NCI-H2196 treated with DMSO at 0.1 percent for 48 hours (cell line): ENCODE measurements around the gene CTSE.

Experiments used
- DNase-seq: peaks from one replicate; lab custom pipeline; 2025; ENCODE audit not compliant: unreplicated experiment; lab: John Stamatoyannopoulos, UW

CTSE gene

DNA sequence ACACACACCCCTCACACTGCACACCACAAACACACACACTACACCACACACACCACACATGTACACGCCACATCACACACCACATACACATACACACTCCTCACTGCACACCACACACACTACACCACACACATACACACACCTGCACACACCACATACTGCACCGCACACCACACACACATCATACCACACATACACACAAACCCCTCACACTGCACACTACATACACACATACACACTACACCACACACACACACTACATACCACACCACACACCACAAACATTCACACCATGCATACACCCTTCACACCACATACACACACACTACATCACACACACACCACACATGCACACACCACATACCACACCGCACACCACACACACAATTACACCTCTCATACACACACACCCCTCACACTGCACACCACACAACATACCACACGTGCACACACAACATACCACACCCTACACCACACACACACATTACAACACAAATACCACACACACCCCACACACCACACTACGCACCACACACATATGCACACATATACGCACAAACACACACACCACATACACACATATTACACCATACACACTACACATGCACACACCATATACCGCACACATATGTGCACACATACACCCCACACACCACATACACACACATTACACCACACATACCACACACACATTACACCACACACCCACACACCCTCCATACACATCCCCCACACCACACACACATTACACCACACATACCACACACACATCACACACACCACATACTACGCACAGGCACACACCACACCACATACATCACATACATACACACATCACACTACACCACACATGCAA is 50.1 kb downstream of the CTSE start:
- no peak for DNase-seq

DNA sequence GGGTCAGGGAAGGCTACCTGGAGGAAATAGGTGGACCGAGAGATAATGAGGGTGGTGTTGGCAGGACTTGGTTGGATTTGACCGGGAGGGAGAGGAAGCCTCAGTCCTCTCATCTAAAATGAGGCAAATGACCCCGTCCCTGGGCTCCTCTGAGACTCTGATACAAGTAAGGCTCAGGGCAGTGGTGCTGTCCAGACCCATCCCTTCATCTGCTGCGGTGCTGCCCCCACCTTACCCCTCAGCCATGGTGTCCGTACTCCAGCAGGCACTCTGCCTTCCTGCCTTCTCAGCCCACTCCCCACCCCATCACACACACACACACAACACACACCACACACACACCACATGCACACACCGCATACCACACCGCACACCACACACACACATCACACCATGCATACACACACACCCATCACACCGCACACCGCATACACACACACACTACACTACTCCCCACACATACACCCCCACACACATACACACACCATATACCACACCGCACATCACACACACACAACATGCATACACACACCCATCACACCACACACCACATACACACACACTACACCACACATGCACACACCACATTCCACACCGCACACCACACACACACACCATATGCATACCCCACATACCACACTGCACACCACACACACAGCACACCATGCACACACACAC is 51.1 kb downstream of the CTSE start:
- no peak for DNase-seq

DNA sequence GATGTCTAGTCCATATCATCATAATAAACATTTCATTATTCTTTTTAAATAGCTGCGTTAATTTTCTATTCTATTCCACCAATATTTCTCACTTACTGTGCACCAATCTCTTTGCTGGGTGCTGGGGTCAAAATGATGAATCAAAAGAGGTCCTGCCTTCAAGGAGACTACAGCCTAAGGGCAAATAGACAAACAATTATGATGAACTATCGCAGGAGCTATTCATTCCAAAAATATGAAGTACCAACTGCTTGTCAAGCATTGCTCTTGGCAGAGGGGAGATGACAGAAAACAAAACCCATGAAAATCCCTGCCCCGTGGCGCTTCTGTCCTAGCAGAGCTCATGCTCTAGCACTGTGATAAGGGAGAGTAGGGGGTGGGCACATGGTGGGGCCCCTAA is 51.6 kb downstream of the CTSE start:
- DNase-seq: no peak

DNA sequence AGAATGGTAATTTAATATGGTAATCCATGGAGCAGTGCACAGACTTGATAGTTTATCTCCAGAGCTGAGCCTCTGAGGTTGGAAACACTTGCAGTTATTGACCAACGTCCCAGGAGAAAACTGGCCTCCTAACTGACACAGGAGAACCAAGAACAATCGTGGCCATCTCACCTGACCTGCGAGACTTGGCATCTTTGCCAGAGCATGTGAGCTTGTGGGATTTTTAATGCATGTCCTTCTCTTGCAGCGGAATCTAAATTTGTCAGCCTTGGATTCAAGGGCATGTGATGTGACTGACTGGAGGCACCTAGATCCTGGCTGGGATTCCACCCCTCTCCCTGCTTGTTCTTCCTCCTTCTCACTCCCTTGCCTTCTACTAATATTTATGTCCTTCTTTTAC is 52.6 kb downstream of the CTSE start:
- DNase-seq: no peak

DNA sequence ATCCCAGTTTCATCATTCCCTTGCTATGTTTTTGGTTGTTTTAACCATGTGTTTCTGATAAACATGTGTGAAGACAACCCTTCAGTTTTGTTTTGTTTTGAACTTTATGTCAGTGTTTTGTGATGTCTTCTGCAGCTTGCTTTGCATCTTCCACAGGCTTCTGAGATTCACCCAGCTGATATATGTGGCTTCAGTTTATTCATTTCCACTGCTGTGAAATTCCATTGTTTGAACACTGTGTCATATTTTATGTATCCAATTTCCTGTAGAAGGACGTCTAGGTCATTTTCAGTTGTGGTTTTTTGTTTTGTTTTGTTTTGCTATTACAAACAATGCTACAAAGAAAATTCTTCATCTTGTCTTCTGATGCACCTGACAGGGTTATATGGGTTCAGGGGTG is 53.2 kb downstream of the CTSE start:
- no peak for DNase-seq

DNA sequence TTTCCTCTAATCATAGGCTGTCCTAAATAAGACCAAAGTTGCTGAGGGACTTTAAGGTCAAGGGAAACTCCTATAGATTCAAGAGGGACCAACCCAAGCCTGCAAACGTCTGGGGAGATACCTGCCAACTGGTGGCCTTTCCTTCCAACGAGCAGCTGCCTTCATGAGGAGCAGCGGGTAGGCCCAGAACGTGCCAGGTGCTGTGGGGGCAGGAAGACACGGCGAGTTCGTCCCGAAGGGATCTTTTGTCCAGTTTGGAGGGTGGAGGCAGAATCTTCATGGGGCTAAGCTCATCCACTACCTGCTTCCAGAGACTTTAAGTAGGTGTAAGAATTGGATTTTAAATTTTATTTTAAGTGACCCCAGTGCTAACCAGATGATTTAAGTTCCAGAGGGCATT is 54.5 kb downstream of the CTSE start:
- no peak for DNase-seq

DNA sequence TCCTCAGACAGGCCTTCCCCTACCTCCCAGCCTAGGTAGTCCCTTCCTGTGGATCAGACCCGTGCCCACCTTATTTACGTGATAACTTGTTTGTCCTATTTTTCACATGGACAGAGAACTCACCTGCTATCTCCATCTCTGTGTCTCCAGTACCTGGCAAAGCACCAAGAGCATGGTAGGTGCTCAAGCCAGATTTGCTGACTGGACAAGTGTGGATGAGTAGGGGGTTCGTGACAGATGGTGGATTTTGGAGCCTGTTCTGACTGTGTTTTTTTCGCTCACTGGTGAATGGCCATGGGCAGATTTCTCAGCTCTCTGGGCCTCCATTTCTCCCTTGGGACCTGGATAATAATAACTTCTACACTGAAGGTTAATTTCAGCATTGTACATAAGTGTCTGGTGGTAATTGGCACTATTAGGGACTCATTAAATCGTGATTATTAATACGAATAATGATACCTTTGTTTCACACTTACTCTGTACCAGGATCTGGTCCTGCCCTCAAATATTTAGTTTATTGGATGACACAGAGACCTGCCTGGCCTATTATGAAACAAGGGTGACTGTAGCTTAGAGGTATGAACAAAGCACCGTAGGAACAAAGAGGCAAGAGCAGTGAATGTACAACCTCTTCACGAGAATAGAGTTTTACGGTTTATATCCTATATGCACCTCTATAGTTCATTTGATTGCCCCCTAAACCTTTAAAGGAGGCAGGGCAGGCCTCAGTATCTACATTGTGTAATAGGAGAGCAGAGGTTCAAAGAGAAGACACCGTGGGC is 56.0 kb downstream of the CTSE start:
- no peak for DNase-seq

DNA sequence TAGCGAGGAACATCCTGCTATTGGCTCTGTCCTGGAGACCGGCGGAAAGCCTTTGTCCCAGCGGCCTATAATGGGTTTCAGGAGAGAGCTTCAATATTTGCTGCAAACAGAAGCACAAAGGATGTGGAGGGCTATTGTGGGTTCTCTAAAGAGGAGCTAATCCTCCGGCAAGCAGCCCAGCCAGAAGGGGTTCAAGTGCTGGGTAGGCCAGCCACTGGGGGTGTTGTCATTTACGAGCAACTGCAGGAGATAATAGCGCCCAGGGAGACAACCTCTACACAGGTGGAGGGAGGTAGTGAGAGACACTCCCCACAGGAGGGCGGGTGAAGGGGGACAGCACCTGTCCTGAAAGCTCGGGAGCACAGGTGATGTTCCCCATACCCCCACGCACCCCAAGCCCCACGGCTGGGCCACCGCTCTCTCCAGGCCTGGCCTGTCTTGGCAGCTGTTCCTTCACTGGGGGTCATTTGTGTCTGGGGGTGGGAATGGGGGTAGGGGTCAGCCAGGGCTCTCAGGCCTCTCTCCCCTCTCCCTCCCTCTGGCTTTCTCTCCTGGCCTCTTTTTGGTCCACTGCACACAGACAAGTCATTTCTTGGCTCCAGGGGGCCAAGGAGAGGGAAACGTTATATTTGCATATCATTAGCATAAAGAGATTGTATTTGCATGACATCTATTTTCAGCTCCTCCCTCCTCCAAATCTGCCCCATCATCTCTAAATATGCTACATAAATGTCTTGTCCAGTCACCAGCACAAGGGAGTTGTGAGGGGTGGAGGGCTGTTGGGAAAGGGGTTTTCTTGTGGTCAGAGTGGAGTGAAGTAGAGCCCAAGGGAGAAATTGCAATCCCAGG is 58.4 kb downstream of the CTSE start:
- peak; percentile 92 for DNase-seq

DNA sequence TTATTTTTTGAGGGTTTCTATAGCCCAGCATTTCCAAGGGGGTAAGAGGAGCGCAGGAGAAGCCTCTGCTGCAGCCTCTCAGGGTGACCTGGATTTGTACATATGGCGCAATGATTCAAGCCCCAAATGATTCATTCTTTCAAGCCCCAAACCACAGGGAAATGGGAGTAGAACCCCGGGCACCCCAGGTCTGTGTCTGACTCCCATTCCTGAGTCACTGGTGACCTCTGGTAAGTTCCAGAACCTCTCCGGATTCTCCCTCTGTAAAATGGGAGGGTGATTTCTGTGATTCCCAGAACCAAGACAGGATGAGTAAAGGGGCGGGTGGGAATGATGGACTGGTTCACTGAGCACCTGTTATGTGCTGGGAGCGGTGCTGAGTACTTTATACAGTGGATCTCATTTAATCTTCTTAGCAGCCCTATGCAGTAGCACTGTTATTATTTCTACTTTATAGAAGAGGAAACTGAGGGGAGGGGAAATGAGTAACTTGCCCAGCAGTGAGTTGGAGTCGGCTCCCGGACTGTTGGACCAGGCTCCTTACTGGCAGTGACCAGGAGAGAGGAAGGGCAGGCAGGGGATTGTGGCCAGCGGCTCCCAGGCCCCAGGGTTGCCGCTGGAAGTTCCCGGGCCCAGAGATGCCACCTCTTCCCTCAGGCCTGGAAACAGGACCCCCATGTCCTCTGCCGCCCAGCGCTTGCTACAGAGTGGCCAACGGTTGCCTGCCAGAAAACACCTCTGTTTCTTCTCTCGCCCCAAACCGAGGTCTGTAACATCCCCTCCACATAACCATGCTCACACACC is 60.1 kb downstream of the CTSE start:
- DNase-seq: no peak

DNA sequence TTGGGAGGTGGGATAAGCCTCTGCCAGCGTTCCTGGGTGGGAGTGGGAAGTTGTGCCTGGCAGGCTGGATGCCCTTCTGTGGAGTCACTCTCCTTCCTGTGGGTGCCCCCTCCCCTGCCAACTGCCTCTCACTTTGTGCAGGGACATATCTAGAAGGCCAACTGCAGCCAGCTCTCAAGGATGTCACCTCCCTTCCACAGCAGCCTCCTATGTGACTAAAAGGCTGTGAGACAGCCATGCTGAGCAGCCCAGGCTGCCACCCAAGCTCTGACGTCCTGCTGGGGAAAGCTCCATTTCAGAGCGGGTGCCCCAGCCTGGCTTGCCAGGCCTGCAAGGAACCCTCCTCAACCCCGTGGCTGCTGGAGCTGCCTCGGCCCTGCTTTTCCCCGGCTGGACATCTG is 60.9 kb downstream of the CTSE start:
- no peak for DNase-seq

DNA sequence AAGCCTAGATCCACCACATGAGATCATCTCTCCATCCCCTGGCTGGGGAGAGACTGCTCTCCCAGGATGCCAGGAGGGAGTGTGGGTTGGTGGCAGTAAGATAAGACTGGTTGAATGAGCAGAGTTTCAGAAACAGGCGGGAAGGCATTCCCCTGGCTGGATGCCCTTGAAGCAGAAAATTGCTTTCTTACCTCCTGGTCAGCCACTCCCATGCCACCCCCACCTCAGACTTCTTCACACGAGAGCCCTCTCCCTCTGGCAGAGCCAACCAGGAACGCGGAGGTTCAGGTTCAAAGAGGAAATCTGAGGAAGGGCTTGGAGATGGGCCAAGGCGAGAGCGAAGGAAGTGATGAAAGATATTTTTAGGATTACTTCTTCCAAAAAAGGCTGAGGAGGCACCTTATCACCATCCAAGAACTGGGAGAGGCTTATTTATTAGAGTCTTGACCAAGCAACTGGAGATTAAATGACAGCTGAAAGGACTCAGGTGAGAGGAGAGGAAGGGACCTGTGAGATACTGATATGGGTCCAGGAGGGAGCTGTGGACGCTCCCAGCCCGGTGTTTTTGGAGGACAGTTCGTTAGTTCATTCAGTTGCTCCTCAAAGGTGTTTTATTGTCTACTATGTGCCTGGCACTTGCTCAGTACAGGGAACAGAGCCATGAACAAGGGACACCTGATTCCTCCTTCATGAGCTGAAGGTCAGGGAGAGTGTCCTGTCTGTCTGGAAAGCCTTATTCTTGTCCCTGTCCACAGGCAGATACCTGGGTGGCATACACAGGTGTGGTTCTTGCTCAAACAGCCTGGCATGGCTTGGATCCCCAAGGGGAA is 61.5 kb downstream of the CTSE start:
- peak; percentile 88 for DNase-seq

DNA sequence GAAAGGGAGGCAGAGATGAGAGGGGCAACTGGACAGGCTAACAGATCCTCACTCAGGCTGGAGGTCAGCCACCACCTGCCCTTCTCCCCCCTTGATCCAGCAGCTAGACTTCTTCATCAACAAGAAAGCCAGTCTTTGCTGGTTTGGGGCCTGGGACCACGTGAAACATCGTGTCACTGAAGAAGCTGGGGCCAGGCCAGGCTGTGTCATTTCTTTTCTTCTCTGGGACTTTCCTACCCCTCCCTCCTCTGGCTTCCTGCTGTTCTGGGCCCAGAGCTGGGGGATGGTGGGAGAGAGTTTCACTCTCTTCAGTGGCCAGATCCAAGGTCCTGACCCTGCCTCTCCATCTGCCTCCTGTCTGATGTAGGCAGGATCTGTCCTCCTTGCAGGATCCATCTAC is 62.3 kb downstream of the CTSE start:
- peak; percentile 76 for DNase-seq

DNA sequence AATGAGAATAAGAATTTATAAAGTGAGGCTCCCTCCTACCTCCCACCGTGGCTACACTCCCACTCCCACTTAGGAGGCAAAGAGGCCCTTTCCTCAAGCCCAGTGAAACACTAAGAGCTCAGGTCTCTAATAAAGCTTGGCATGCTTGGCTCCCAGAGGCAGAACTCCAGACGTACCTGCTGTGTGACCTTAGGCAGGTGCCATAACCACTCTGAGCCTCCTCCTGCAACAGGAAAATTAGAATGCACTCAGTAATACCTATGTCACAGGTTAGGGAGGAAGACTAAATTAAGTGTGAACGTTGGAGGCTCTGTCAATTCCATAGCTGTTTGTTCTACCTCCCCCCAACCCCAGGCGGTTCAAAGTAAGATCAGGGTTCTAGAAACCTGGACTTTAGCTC is 63.9 kb downstream of the CTSE start:
- no peak for DNase-seq
